Mesenchymal stem cell (in vitro differentiated cells and primary cell): Measurements from ENCODE around the gene MRPS12.
A peak's percentile ranks its signal among the peaks of the same experiment; 100 is the strongest.

ENCODE experiments used
- DNase-seq: peaks from one replicate; pipeline ENCODE4 v3.0.0-alpha.2; 2013
- H2AFZ ChIP-seq: one replicate; pipeline ENCODE4 v1.6.1; 2013; ENCODE audit warnings: low read depth, mild to moderate bottlenecking, control low read depth, inconsistent platforms, low read length, moderate library complexity
- H2AK5ac ChIP-seq: 2 replicates; pipeline ENCODE4 v1.6.1; 2013; ENCODE audit warnings: low read length, moderate library complexity, mild to moderate bottlenecking, inconsistent platforms; ENCODE audit not compliant: severe bottlenecking
- H2BK120ac ChIP-seq: one replicate; pipeline ENCODE4 v1.6.1; 2013; ENCODE audit warnings: low read depth, mild to moderate bottlenecking, inconsistent platforms, low read length, moderate library complexity
- H2BK12ac ChIP-seq, 2 experiments: one replicate each; pipeline ENCODE4 v1.6.1; 2013; ENCODE audit warnings: inconsistent platforms in 2 of 2, low read length in 2 of 2, mild to moderate bottlenecking in 2 of 2, moderate library complexity in 2 of 2, control low read depth in 1 of 2
- H2BK15ac ChIP-seq: one replicate; pipeline ENCODE4 v1.6.1; 2013; ENCODE audit warnings: mild to moderate bottlenecking, low read depth, inconsistent platforms; ENCODE audit not compliant: poor library complexity, severe bottlenecking
- H2BK5ac ChIP-seq: 2 replicates; pipeline ENCODE4 v1.6.1; 2013; ENCODE audit warnings: low read depth, mild to moderate bottlenecking, low read length, control low read depth, inconsistent platforms; ENCODE audit not compliant: poor library complexity, severe bottlenecking
- H3K14ac ChIP-seq, 2 experiments: one replicate each; pipeline ENCODE4 v1.6.1; 2013; ENCODE audit warnings: inconsistent platforms in 2 of 2, low read length in 2 of 2, control low read depth in 1 of 2, mild to moderate bottlenecking in 1 of 2, moderate library complexity in 1 of 2
- H3K18ac ChIP-seq, 2 experiments: one replicate each; pipeline ENCODE4 v1.6.1; 2013; ENCODE audit warnings: inconsistent platforms in 2 of 2, low read length in 2 of 2, control low read depth in 1 of 2, low read depth in 1 of 2, mild to moderate bottlenecking in 1 of 2
- H3K23ac ChIP-seq, 2 experiments: one replicate each; pipeline ENCODE4 v1.6.1; 2013; ENCODE audit warnings: inconsistent platforms in 2 of 2, low read length in 2 of 2, mild to moderate bottlenecking in 2 of 2, moderate library complexity in 2 of 2, control low read depth in 1 of 2
- H3K27ac ChIP-seq: 2 replicates; pipeline ENCODE4 v1.5.1; 2013; ENCODE audit warnings: mild to moderate bottlenecking, moderate library complexity, low read length, control low read depth, inconsistent platforms; ENCODE audit not compliant: poor library complexity, severe bottlenecking
- H3K27me3 ChIP-seq, 2 experiments: 2 replicates each; pipeline versions ENCODE4 v1.6.1 to v1.7.0; 2013; ENCODE audit warnings: low read length in 2 of 2, mild to moderate bottlenecking in 2 of 2, moderate library complexity in 2 of 2, control low read depth in 1 of 2, inconsistent platforms in 1 of 2; ENCODE audit not compliant: control insufficient read depth in 1 of 2, insufficient read depth in 1 of 2
- H3K36me3 ChIP-seq, 2 experiments: 2 replicates each; pipeline versions ENCODE4 v1.6.1 to v1.7.0; 2013; ENCODE audit warnings: low read length in 2 of 2, control low read depth in 1 of 2, inconsistent platforms in 1 of 2, low read depth in 1 of 2, mild to moderate bottlenecking in 1 of 2; ENCODE audit not compliant: insufficient read depth in 2 of 2, control insufficient read depth in 1 of 2
- H3K4ac ChIP-seq, 2 experiments: one replicate each; pipeline ENCODE4 v1.6.1; 2013; ENCODE audit warnings: inconsistent platforms in 2 of 2, low read length in 2 of 2, mild to moderate bottlenecking in 2 of 2, moderate library complexity in 2 of 2, control low read depth in 1 of 2, low read depth in 1 of 2
- H3K4me1 ChIP-seq: 2 replicates; pipeline ENCODE4 v1.6.1; 2013; ENCODE audit warnings: low read depth, low read length, control low read depth; ENCODE audit not compliant: control insufficient read depth, insufficient read depth
- H3K4me2 ChIP-seq: 2 replicates; pipeline ENCODE4 v1.6.1; 2013; ENCODE audit warnings: low read length, mild to moderate bottlenecking, inconsistent platforms; ENCODE audit not compliant: poor library complexity, severe bottlenecking
- H3K4me3 ChIP-seq, 2 experiments: 2 replicates each; pipeline versions ENCODE4 v1.5.1 to v1.7.0; 2013; ENCODE audit warnings: low read length in 2 of 2, mild to moderate bottlenecking in 2 of 2, control low read depth in 1 of 2, low read depth in 1 of 2; ENCODE audit not compliant: insufficient read depth in 1 of 2
- H3K79me1 ChIP-seq: replicated peaks from 2 replicates; pipeline ENCODE4 v1.6.1; 2013; ENCODE audit warnings: mild to moderate bottlenecking, control low read depth, low read length, inconsistent platforms; ENCODE audit not compliant: poor library complexity, severe bottlenecking
- H3K9ac ChIP-seq: 2 replicates; pipeline ENCODE4 v1.7.0; 2013; ENCODE audit warnings: mild to moderate bottlenecking, low read length, moderate library complexity
- H3K9me3 ChIP-seq: 2 replicates; pipeline ENCODE4 v1.7.0; 2013; ENCODE audit warnings: mild to moderate bottlenecking, low read length; ENCODE audit not compliant: control insufficient read depth
- H4K8ac ChIP-seq: one replicate; pipeline ENCODE4 v1.6.1; 2013; ENCODE audit warnings: inconsistent platforms, mild to moderate bottlenecking, low read length, moderate library complexity
- H4K91ac ChIP-seq: one replicate; pipeline ENCODE4 v1.6.1; 2013; ENCODE audit warnings: mild to moderate bottlenecking, low read length, inconsistent platforms
- WGBS: methylation state at CpG from one replicate; pipeline ENCODE4 v1.1.7; 2013; ENCODE audit warnings: mixed read lengths; 5-methylcytosine and 5-hydroxymethylcytosine counted together

The MRPS12 gene

GRCh38 chr19:38977445-38978325 is 46.9 kb downstream of the MRPS12 start:
- DNase-seq, result peak; percentile 67
- Histone ChIP-seq H4K8ac (no peak overlapping the region), H2AK5ac (no peak overlapping the region), H3K9me3 (no peaks in the 10 kb centered on the region), H4K91ac (no peak overlapping the region), H3K14ac (no peak overlapping the region), H2AFZ (no peak overlapping the region), H2BK15ac (no peak overlapping the region), H3K18ac (no peak overlapping the region), H3K79me1 (peaks cover 2% of the 10 kb centered on the region), H3K9ac (no peak overlapping the region), H3K4me1 (peaks cover 20% of the 10 kb centered on the region), H2BK120ac (no peak overlapping the region), H2BK12ac (no peak overlapping the region), H3K23ac (no peak overlapping the region), H3K27me3 (no peaks in the 10 kb centered on the region), H3K36me3 (no peaks in the 10 kb centered on the region), H3K4me2 (no peak overlapping the region), H3K4me3 (no peak overlapping the region), H3K27ac (no peak overlapping the region), H2BK5ac (no peak overlapping the region), H3K4ac (no peak overlapping the region)
- WGBS, result 55% methylated on average over 13 of the region's 15 CpGs

- no peak overlapping the region for H3K27ac ChIP-seq
- H3K14ac ChIP-seq, result no peak overlapping the region
- peaks cover 20% of the 10 kb centered on the region for H3K4me1 ChIP-seq
- no peaks in the 10 kb centered on the region for H3K27me3 ChIP-seq
- H3K4me2 ChIP-seq, result no peak overlapping the region
- H2BK12ac ChIP-seq, result no peak overlapping the region
- DNase-seq, result no peak
- no peak overlapping the region for H3K23ac ChIP-seq
- H3K4ac ChIP-seq, result no peak overlapping the region
- H3K9ac ChIP-seq, result no peak overlapping the region
- no peak overlapping the region for H4K8ac ChIP-seq
- H2AK5ac ChIP-seq, result no peak overlapping the region
- no peaks in the 10 kb centered on the region for H3K9me3 ChIP-seq
- H3K4me3 ChIP-seq, result no peak overlapping the region
- WGBS, result 50% methylated on average over 3 of the region's 3 CpGs
- H3K79me1 ChIP-seq, result peaks cover under 1% of the 10 kb centered on the region
- no peaks in the 10 kb centered on the region for H3K36me3 ChIP-seq
- no peak overlapping the region for H2BK120ac ChIP-seq
- H4K91ac ChIP-seq, result no peak overlapping the region
- no peak overlapping the region for H2BK5ac ChIP-seq
- H3K18ac ChIP-seq, result no peak overlapping the region
- no peak overlapping the region for H2BK15ac ChIP-seq
- H2AFZ ChIP-seq, result no peak overlapping the region
These were observed 47.6 kb downstream of the MRPS12 start for GRCh38 chr19:38978326-38978689.

GRCh38 chr19:38979812-38980211 is 49.1 kb downstream of the MRPS12 start:
- H4K8ac ChIP-seq, result no peak overlapping the region
- 91% methylated on average over 4 of the region's 5 CpGs for WGBS

GRCh38 chr19:38980583-38981374 is 50.0 kb downstream of the MRPS12 start:
- no peak overlapping the region for H4K8ac ChIP-seq
- no peak overlapping the region for H3K9ac ChIP-seq
- 94% methylated on average over 10 of the region's 10 CpGs for WGBS

More at GRCh38 chr19:38979812-38980211, 49.1 kb downstream of the MRPS12 start:
- DNase-seq, result no peak
- no peaks in the 10 kb centered on the region for H3K27me3 ChIP-seq
- no peak overlapping the region for H3K4ac ChIP-seq
- no peak overlapping the region for H4K91ac ChIP-seq
- no peaks in the 10 kb centered on the region for H3K9me3 ChIP-seq
- H3K4me3 ChIP-seq, result no peak overlapping the region
- H3K36me3 ChIP-seq, result no peaks in the 10 kb centered on the region
- H3K23ac ChIP-seq, result no peak overlapping the region
- no peak overlapping the region for H2BK5ac ChIP-seq
- no peak overlapping the region for H2AK5ac ChIP-seq
- no peaks in the 10 kb centered on the region for H3K79me1 ChIP-seq
- no peak overlapping the region for H3K18ac ChIP-seq
- no peak overlapping the region for H2AFZ ChIP-seq
- no peak overlapping the region for H2BK12ac ChIP-seq
- H3K27ac ChIP-seq, result no peak overlapping the region
- H3K9ac ChIP-seq, result no peak overlapping the region
- H2BK120ac ChIP-seq, result no peak overlapping the region
- no peak overlapping the region for H2BK15ac ChIP-seq
- peaks cover 20% of the 10 kb centered on the region for H3K4me1 ChIP-seq
- H3K14ac ChIP-seq, result peak overlapping the region in 1 of 2 experiments; percentile 4
- no peak overlapping the region for H3K4me2 ChIP-seq

More at GRCh38 chr19:38980583-38981374, 50.0 kb downstream of the MRPS12 start:
- no peaks in the 10 kb centered on the region for H3K79me1 ChIP-seq
- H3K9me3 ChIP-seq, result peaks cover 6% of the 10 kb centered on the region
- H3K18ac ChIP-seq, result no peak overlapping the region
- no peaks in the 10 kb centered on the region for H3K36me3 ChIP-seq
- H2BK120ac ChIP-seq, result no peak overlapping the region
- H3K27me3 ChIP-seq, result peaks cover 0 to under 1% of the 10 kb centered on the region in 2 experiments
- H3K23ac ChIP-seq, result no peak overlapping the region
- no peak overlapping the region for H2BK12ac ChIP-seq
- H3K14ac ChIP-seq, result no peak overlapping the region
- no peak overlapping the region for H2AFZ ChIP-seq
- H3K4me1 ChIP-seq, result peaks cover 20% of the 10 kb centered on the region
- H2AK5ac ChIP-seq, result peak overlapping the region; percentile 29
- no peak overlapping the region for H4K91ac ChIP-seq
- H2BK5ac ChIP-seq, result no peak overlapping the region
- no peak overlapping the region for H3K4me3 ChIP-seq
- H3K27ac ChIP-seq, result no peak overlapping the region
- no peak for DNase-seq
- H2BK15ac ChIP-seq, result no peak overlapping the region
- H3K4ac ChIP-seq, result no peak overlapping the region
- H3K4me2 ChIP-seq, result no peak overlapping the region
